B cell (primary cell): ENCODE results near the gene CXorf66. TPM values are rescaled to one million over a fixed set of nuclear protein-coding genes. Genes with fewer than 3 reads are reported as not detected.

Experiments
- ATAC-seq: fragments of 200-7000 bp; cut with Tn5 transposase; one replicate; pipeline ENCODE4 v1.10.0; 2021; ENCODE audit warnings: low read depth, mild to moderate bottlenecking, moderate number of reproducible peaks, moderate library complexity
- CTCF ChIA-PET: fragments of 350-600 bp; sonication (Branson Sonifier 250); formaldehyde crosslinking; loops from one replicate; lab custom pipeline; 2021; ENCODE audit warnings: antibody characterized with exemption, inconsistent platforms; lab: Charles Lee
- POLR2A ChIA-PET: fragments of 350-600 bp; sonication (Branson Sonifier 250); formaldehyde crosslinking; loops from one replicate; lab custom pipeline; 2021; ENCODE audit warnings: antibody characterized with exemption; lab: Charles Lee
- DNase-seq: peaks from one replicate; pipeline ENCODE4 v3.0.0; 2013
- H2AFZ ChIP-seq: 2 replicates; pipeline ENCODE4 v1.6.1; 2012; ENCODE audit warnings: mild to moderate bottlenecking, low read depth, low read length; ENCODE audit not compliant: insufficient read depth, poor library complexity, severe bottlenecking
- H3K27ac ChIP-seq, 2 donors: 1 replicate in 1 of 2; 2 replicates in 1 of 2; pipeline ENCODE4 v1.5.1; 2012 to 2013; ENCODE audit warnings: low read length in 2 of 2, mild to moderate bottlenecking in 2 of 2, moderate library complexity in 1 of 2
- H3K27me3 ChIP-seq, 4 experiments: fragments of 200-600 bp in 1 of 4; sonication (generic) in 1 of 4; replicated peaks in 1 of 4; 1 replicate in 2 of 4; 2 replicates in 2 of 4; pipeline versions ENCODE4 v1.6.1 to v1.7.0; 2013 to 2016; ENCODE audit warnings: low read length in 3 of 4, mild to moderate bottlenecking in 2 of 4, mixed read lengths in 1 of 4, moderate library complexity in 1 of 4; ENCODE audit not compliant: insufficient read depth in 4 of 4, control insufficient read depth in 3 of 4; ENCODE audit errors: control extremely low read depth in 1 of 4
- H3K36me3 ChIP-seq, 2 experiments: replicated peaks in 1 of 2; 1 replicate in 1 of 2; 2 replicates in 1 of 2; pipeline versions ENCODE4 v1.6.1 to v1.7.1; 2013; ENCODE audit warnings: low read length in 1 of 2; ENCODE audit not compliant: insufficient read depth in 2 of 2, control insufficient read depth in 1 of 2; ENCODE audit errors: control extremely low read depth in 1 of 2, extremely low read depth in 1 of 2
- H3K4me1 ChIP-seq, 2 donors: fragments of 200-600 bp in 1 of 2; sonication (generic) in 1 of 2; 1 replicate in 1 of 2; 2 replicates in 1 of 2; pipeline versions ENCODE4 v1.5.1 to v1.6.1; 2013 to 2017; ENCODE audit warnings: low read length in 2 of 2; ENCODE audit not compliant: control insufficient read depth in 2 of 2, insufficient read depth in 2 of 2
- H3K4me2 ChIP-seq: replicated peaks from 2 replicates; pipeline ENCODE3; 2012; ENCODE audit warnings: mild to moderate bottlenecking, low read depth, low read length; ENCODE audit not compliant: poor library complexity, severe bottlenecking
- H3K4me3 ChIP-seq, 5 experiments: fragments of 200-600 bp in 1 of 5; sonication (generic) in 1 of 5; 1 replicate in 3 of 5; 2 replicates in 2 of 5; pipeline versions ENCODE4 v1.5.1 to v1.7.0; 2011 to 2016; ENCODE audit warnings: low read length in 4 of 5, mild to moderate bottlenecking in 4 of 5, low read depth in 2 of 5, control low read depth in 1 of 5, moderate library complexity in 1 of 5; ENCODE audit not compliant: insufficient read depth in 1 of 5; ENCODE audit errors: control extremely low read depth in 1 of 5, extremely low read depth in 1 of 5
- H3K79me2 ChIP-seq: fragments of 200-600 bp; sonication (generic); one replicate; pipeline ENCODE4 v1.6.0; 2016; ENCODE audit warnings: low read length; ENCODE audit not compliant: control insufficient read depth, insufficient read depth
- H3K9ac ChIP-seq: fragments of 200-600 bp; sonication (generic); 2 replicates; pipeline ENCODE4 v1.6.1; 2017; ENCODE audit warnings: mild to moderate bottlenecking, low read length, moderate library complexity
- H3K9me3 ChIP-seq, 3 donors: one replicate each; pipeline versions ENCODE4 v1.6.1 to v1.7.1; 2013; ENCODE audit warnings: low read length in 2 of 3; ENCODE audit not compliant: control insufficient read depth in 2 of 3, insufficient read depth in 1 of 3; ENCODE audit errors: control extremely low read depth in 1 of 3
- H4K20me1 ChIP-seq: 2 replicates; pipeline ENCODE4 v1.6.0; 2012; ENCODE audit warnings: mild to moderate bottlenecking, low read length; ENCODE audit not compliant: insufficient read depth, control insufficient read depth, poor library complexity, severe bottlenecking
- H3K27ac Mint-ChIP-seq: one replicate; pipeline ENCODE4 v1.8.0; 2021; ENCODE audit warnings: mixed read lengths
- H3K27me3 Mint-ChIP-seq: one replicate; pipeline ENCODE4 v1.8.0; 2021; ENCODE audit warnings: mixed read lengths
- H3K4me1 Mint-ChIP-seq: one replicate; pipeline ENCODE4 v1.8.0; 2021; ENCODE audit warnings: mixed read lengths
- H3K4me3 Mint-ChIP-seq: one replicate; pipeline ENCODE4 v1.8.0; 2021; ENCODE audit warnings: mixed read lengths
- H3K9me3 Mint-ChIP-seq: one replicate; pipeline ENCODE4 v1.8.0; 2022; ENCODE audit warnings: mixed read lengths; ENCODE audit not compliant: insufficient read depth
- CTCF ChIP-seq: fragments of 200-600 bp; IDR thresholded peaks from one replicate; pipeline ENCODE4 v1.8.0; 2022; ENCODE audit warnings: antibody characterized with exemption, mild to moderate bottlenecking
- EZH2 ChIP-seq: IDR thresholded peaks from 2 replicates; pipeline ENCODE4 v1.6.1; 2012; ENCODE audit warnings: borderline replicate concordance, low read depth, mild to moderate bottlenecking, moderate library complexity, low read length; ENCODE audit not compliant: insufficient read depth, poor library complexity, severe bottlenecking
- WGBS: methylation state at CpG from one replicate; pipeline ENCODE4 v1.1.5; 2013; ENCODE audit warnings: missing lambda C conversion rate; ENCODE audit not compliant: insufficient coverage; 5-methylcytosine and 5-hydroxymethylcytosine counted together
- intact Hi-C: fragments of 100-400 bp; cut with micrococcal nuclease; formaldehyde crosslinking; loops from one replicate; pipeline ENCODE4 v1.10.0; 2022
- polyA minus RNA-seq: library from RNA; depleted of rRNA, polyadenylated mRNA; stranded (reverse); fragments of >200 nt; gene quantifications from 2 replicates; pipeline ENCODE4 v1.2.3, GENCODE V29; 2012
- polyA plus RNA-seq: library from polyadenylated mRNA; depleted of rRNA; stranded (reverse); fragments of >200 nt; gene quantifications from 2 replicates; pipeline ENCODE4 v1.2.3, GENCODE V29; 2012
- total RNA-seq, 2 donors: library from RNA; stranded (reverse); fragments of 120-200 nt in 1 of 2; gene quantifications; 1 replicate in 1 of 2; 2 replicates in 1 of 2; pipeline versions ENCODE4 v1.2.3 to v1.2.4, GENCODE V29; 2013 to 2022

Gene CXorf66
- not detected in 2 replicates for total RNA-seq
- total RNA-seq (2013): not detected
- polyA plus RNA-seq: not detected in 2 replicates
- not detected in 2 replicates for polyA minus RNA-seq

- no peak within 1 kb of the TSS for H3K4me3 ChIP-seq
- H2AFZ ChIP-seq: no peak within 1 kb of the TSS
- ATAC-seq (no peak), DNase-seq (no peak)
- intact Hi-C loops: no loop called here
- H3K4me3 Mint-ChIP-seq: no peak within 1 kb of the TSS
- no peaks in the 10 kb centered on the region for H4K20me1 ChIP-seq
- H3K36me3 ChIP-seq: no peaks in the 10 kb centered on the region
- H3K27me3 Mint-ChIP-seq: no peaks in the 10 kb centered on the region
- H3K4me1 Mint-ChIP-seq: no peaks in the 10 kb centered on the region
- H3K27me3 ChIP-seq: peaks cover 0 to 3% (median 0%) of the 10 kb centered on the region in 4 experiments
- no peaks in the 10 kb centered on the region for H3K9me3 ChIP-seq
- H3K4me2 ChIP-seq: no peak within 1 kb of the TSS
- CTCF ChIA-PET: no interaction called here
- POLR2A ChIA-PET: no interaction called here
- no peak within 1 kb of the TSS for H3K27ac Mint-ChIP-seq
- WGBS: 91% methylated on average over 4 of the region's 7 CpGs
- H3K4me1 ChIP-seq: no peaks in the 10 kb centered on the region
- H3K79me2 ChIP-seq: no peaks in the 10 kb centered on the region
- no peak within 1 kb of the TSS for H3K27ac ChIP-seq
- H3K9ac ChIP-seq: no peak within 1 kb of the TSS
- TF ChIP-seq EZH2 (no peak), CTCF (no peak)
- no peaks in the 10 kb centered on the region for H3K9me3 Mint-ChIP-seq
Observed at GRCh38 chrX:139965421-139965820, at the start of gene CXorf66. Gene CXorf66 (minus strand): TSS chrX:139965521. CDS start chrX:139965496, 25 bp downstream.

GRCh38 chrX:139982856-139983255 lies 17.5 kb upstream of the CXorf66 start:
- no peak for TF ChIP-seq CTCF
- no peak for TF ChIP-seq EZH2
- ATAC-seq (no peak), DNase-seq (no peak)
- Mint-ChIP-seq H3K27me3 (no peaks in the 10 kb centered on the region), H3K27ac (no peak overlapping the region), H3K4me1 (no peaks in the 10 kb centered on the region), H3K9me3 (no peaks in the 10 kb centered on the region), H3K4me3 (no peak overlapping the region)
- H3K79me2 ChIP-seq: no peaks in the 10 kb centered on the region
- no peaks in the 10 kb centered on the region for H3K9me3 ChIP-seq
- no peaks in the 10 kb centered on the region for H4K20me1 ChIP-seq
- H3K9ac ChIP-seq: no peak overlapping the region
- H3K27ac ChIP-seq: no peak overlapping the region
- no peak overlapping the region for H3K4me2 ChIP-seq
- no peak overlapping the region for H3K4me3 ChIP-seq
- H3K27me3 ChIP-seq: no peaks in the 10 kb centered on the region
- H2AFZ ChIP-seq: no peak overlapping the region
- WGBS: no CpG with 5 or more reads among the region's 3 CpGs
- POLR2A ChIA-PET: no interaction called here
- no peaks in the 10 kb centered on the region for H3K36me3 ChIP-seq
- CTCF ChIA-PET: no interaction called here
- intact Hi-C loops: no loop called here
- H3K4me1 ChIP-seq: no peaks in the 10 kb centered on the region
